Nephron (organoid): Measurements from ENCODE around the gene TAAR8.
A peak's percentile ranks its signal among the peaks of the same experiment; 100 is the strongest.

Source experiments
- H3K27ac Mint-ChIP-seq, 3 experiments: 2 replicates each; pipeline ENCODE4 v1.8.0; 2020; ENCODE audit warnings: mixed read lengths in 3 of 3, mild to moderate bottlenecking in 2 of 3, moderate library complexity in 1 of 3
- H3K27me3 Mint-ChIP-seq: 2 replicates; pipeline ENCODE4 v1.8.0; 2021; ENCODE audit warnings: low read depth, mild to moderate bottlenecking, moderate library complexity, mixed read lengths
- H3K36me3 Mint-ChIP-seq: 2 replicates; pipeline ENCODE4 v1.8.0; 2020; ENCODE audit warnings: low read depth, mixed read lengths
- H3K4me1 Mint-ChIP-seq: 2 replicates; pipeline ENCODE4 v1.8.0; 2020; ENCODE audit warnings: mixed read lengths
- H3K4me3 Mint-ChIP-seq, 3 experiments: 2 replicates each; pipeline ENCODE4 v1.8.0; 2020; ENCODE audit warnings: mild to moderate bottlenecking in 3 of 3, mixed read lengths in 3 of 3, moderate library complexity in 2 of 3
- H3K9me3 Mint-ChIP-seq: 2 replicates; pipeline ENCODE4 v1.8.0; 2020; ENCODE audit warnings: mixed read lengths
- TF ChIP-seq, protein P1 (sequence below), 3 experiments: fragments of 200-600 bp; sonication (generic); IDR thresholded peaks; one replicate each; pipeline ENCODE4 v1.5.0; 2021; ENCODE audit warnings: antibody characterized with exemption in 3 of 3; ENCODE audit not compliant: unreplicated experiment in 3 of 3

TAAR8 gene

GRCh38 chr6:132515386-132515785 lies 37.1 kb upstream of the TAAR8 start:
- TF ChIP-seq, protein P1, sequence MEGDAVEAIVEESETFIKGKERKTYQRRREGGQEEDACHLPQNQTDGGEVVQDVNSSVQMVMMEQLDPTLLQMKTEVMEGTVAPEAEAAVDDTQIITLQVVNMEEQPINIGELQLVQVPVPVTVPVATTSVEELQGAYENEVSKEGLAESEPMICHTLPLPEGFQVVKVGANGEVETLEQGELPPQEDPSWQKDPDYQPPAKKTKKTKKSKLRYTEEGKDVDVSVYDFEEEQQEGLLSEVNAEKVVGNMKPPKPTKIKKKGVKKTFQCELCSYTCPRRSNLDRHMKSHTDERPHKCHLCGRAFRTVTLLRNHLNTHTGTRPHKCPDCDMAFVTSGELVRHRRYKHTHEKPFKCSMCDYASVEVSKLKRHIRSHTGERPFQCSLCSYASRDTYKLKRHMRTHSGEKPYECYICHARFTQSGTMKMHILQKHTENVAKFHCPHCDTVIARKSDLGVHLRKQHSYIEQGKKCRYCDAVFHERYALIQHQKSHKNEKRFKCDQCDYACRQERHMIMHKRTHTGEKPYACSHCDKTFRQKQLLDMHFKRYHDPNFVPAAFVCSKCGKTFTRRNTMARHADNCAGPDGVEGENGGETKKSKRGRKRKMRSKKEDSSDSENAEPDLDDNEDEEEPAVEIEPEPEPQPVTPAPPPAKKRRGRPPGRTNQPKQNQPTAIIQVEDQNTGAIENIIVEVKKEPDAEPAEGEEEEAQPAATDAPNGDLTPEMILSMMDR (IDR thresholded peaks at IDR 0.05; ENCODE audit: unreplicated experiment in 3 of 3) = no peak
- Mint-ChIP-seq H3K4me1 (peaks cover 31% of the 10 kb centered on the region), H3K4me3 (peak overlapping the region in 2 of 3 experiments; percentile 28 to 60), H3K9me3 (no peaks in the 10 kb centered on the region), H3K36me3 (no peaks in the 10 kb centered on the region), H3K27ac (peak overlapping the region in 2 of 3 experiments; percentile 13 to 80), H3K27me3 (peaks cover 5% of the 10 kb centered on the region)

DNA sequence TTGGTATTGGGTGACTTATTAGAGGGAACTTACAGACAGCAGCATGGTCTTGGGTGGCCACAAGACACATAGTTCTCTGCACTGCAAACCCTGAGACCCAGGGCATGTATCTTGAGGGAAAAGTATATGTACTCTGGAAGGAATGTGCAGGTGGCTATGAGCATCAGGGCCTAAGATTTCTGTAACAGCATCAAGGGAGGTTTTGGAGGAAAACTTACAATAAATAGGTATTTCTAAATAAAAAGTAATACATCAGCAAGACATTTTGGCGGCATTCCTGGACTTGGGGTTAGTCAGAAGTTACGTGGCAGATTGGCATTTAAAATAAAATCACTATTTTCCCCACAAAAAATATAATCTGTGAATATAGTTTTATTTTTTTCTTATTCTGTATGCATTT lies 31.5 kb upstream of the TAAR8 start:
- Mint-ChIP-seq H3K36me3 (no peaks in the 10 kb centered on the region), H3K27me3 (peaks cover 3% of the 10 kb centered on the region), H3K27ac (no peak overlapping the region), H3K4me3 (no peak overlapping the region), H3K4me1 (no peaks in the 10 kb centered on the region), H3K9me3 (peaks cover 3% of the 10 kb centered on the region)
- TF ChIP-seq, protein P1 (IDR thresholded peaks at IDR 0.05; ENCODE audit: unreplicated experiment in 3 of 3) = no peak

GRCh38 chr6:132524646-132525045 lies 27.8 kb upstream of the TAAR8 start:
- no peaks in the 10 kb centered on the region for H3K27me3 Mint-ChIP-seq
- H3K4me1 Mint-ChIP-seq = no peaks in the 10 kb centered on the region
- peaks cover 3% of the 10 kb centered on the region for H3K9me3 Mint-ChIP-seq
- H3K36me3 Mint-ChIP-seq = no peaks in the 10 kb centered on the region
- H3K27ac Mint-ChIP-seq = peak overlapping the region in 1 of 3 experiments; percentile 43
- H3K4me3 Mint-ChIP-seq = no peak overlapping the region
- TF ChIP-seq, protein P1 (IDR thresholded peaks at IDR 0.05; ENCODE audit: unreplicated experiment in 3 of 3) = no peak

DNA sequence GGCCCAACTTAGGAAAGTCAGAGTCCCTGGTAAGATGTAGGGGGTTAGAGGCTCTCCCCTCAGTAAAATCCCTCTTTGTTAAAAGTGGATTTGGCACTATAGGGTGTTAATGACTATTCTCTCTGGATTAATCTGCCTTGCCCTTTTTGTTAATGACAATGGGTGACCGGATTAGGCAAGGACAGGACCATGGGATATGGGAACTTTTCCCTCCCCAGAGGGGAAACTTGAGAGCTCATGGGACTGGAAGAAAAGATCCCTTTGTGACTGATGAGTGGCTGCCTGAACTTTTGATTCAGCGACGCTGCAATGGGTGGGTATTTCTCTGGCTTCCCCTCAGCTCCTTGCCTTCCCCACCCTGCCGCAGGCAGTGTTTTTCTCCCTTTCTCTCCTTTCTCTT lies 26.6 kb upstream of the TAAR8 start:
- H3K4me3 Mint-ChIP-seq = no peak overlapping the region
- H3K36me3 Mint-ChIP-seq = no peaks in the 10 kb centered on the region
- peaks cover 3% of the 10 kb centered on the region for H3K9me3 Mint-ChIP-seq
- no peaks in the 10 kb centered on the region for H3K27me3 Mint-ChIP-seq
- H3K27ac Mint-ChIP-seq = no peak overlapping the region
- H3K4me1 Mint-ChIP-seq = no peaks in the 10 kb centered on the region
- TF ChIP-seq, protein P1 (IDR thresholded peaks at IDR 0.05; ENCODE audit: unreplicated experiment in 3 of 3) = no peak

GRCh38 chr6:132526461-132526860 lies 26.0 kb upstream of the TAAR8 start:
- no peaks in the 10 kb centered on the region for H3K36me3 Mint-ChIP-seq
- TF ChIP-seq, protein P1 (IDR thresholded peaks at IDR 0.05; ENCODE audit: unreplicated experiment in 3 of 3) = no peak
- H3K27me3 Mint-ChIP-seq = no peaks in the 10 kb centered on the region
- no peaks in the 10 kb centered on the region for H3K4me1 Mint-ChIP-seq
- H3K27ac Mint-ChIP-seq = no peak overlapping the region
- no peak overlapping the region for H3K4me3 Mint-ChIP-seq
- peaks cover 3% of the 10 kb centered on the region for H3K9me3 Mint-ChIP-seq

- Mint-ChIP-seq H3K36me3 (no peaks in the 10 kb centered on the region), H3K4me1 (no peaks in the 10 kb centered on the region), H3K4me3 (no peak overlapping the region), H3K27me3 (no peaks in the 10 kb centered on the region), H3K27ac (no peak overlapping the region), H3K9me3 (peaks cover 3% of the 10 kb centered on the region)
- TF ChIP-seq, protein P1 (IDR thresholded peaks at IDR 0.05; ENCODE audit: unreplicated experiment in 3 of 3) = no peak
These were observed 24.7 kb upstream of the TAAR8 start for GRCh38 chr6:132527791-132528190.
